Esophagus squamous epithelium (tissue), 5 donors: Measurements from ENCODE around the gene RIN3. TPM values are rescaled to one million over a fixed set of nuclear protein-coding genes. Genes with fewer than 3 reads are reported as not detected.
"Not testable (repeated sequence)": the region's sequence is repeated elsewhere in the genome, so short reads cannot be mapped to it uniquely, and the experiment has no call there.

Source experiments
- DNase-seq: peaks from one replicate; lab custom pipeline; 2025; lab: John Stamatoyannopoulos, UW
- H3K27ac ChIP-seq, 4 donors: fragments of 200-600 bp; sonication (generic); one replicate each; pipeline ENCODE4 v1.5.1; 2016 to 2019; ENCODE audit warnings: mild to moderate bottlenecking in 1 of 4
- H3K27me3 ChIP-seq, 4 donors: fragments of 200-600 bp; sonication (generic); 1 replicate in 3 of 4; 2 replicates in 1 of 4; pipeline versions ENCODE4 v1.5.1 to v1.6.0; 2017 to 2021; ENCODE audit warnings: antibody characterized with exemption in 1 of 4
- H3K36me3 ChIP-seq, 3 donors: fragments of 200-600 bp; sonication (generic); one replicate each; pipeline ENCODE4 v1.5.1; 2016 to 2019
- H3K4me1 ChIP-seq, 3 donors: fragments of 200-600 bp; sonication (generic); one replicate each; pipeline ENCODE4 v1.5.1; 2017 to 2019
- H3K4me3 ChIP-seq, 4 donors: fragments of 200-600 bp; sonication (generic); 1 replicate in 3 of 4; 2 replicates in 1 of 4; pipeline ENCODE4 v1.5.1; 2016 to 2019; ENCODE audit warnings: mild to moderate bottlenecking in 2 of 4, moderate library complexity in 1 of 4
- H3K9me3 ChIP-seq, 3 donors: fragments of 200-600 bp; sonication (generic); one replicate each; pipeline ENCODE4 v1.5.1; 2016 to 2019
- CTCF ChIP-seq, 6 experiments: fragments of 450-650 bp in 4 of 6; fragments of 200-600 bp in 2 of 6; sonication (generic) in 2 of 6; IDR thresholded peaks; one replicate each; pipeline ENCODE4 v1.5.1; 2016 to 2019; ENCODE audit warnings: antibody characterized with exemption in 6 of 6, mild to moderate bottlenecking in 4 of 6, moderate library complexity in 4 of 6
- POLR2A ChIP-seq, 4 donors: fragments of 450-650 bp; IDR thresholded peaks; one replicate each; pipeline ENCODE4 v1.6.1; 2017; ENCODE audit warnings: antibody characterized with exemption in 4 of 4, mild to moderate bottlenecking in 4 of 4, moderate library complexity in 3 of 4
- WGBS, 2 donors: methylation state at CpG; one replicate each; pipeline ENCODE4 v1.1.5; 2018; 5-methylcytosine and 5-hydroxymethylcytosine counted together
- intact Hi-C: fragments of 100-400 bp; cut with DNase I; formaldehyde crosslinking; loops from one replicate; pipeline ENCODE4 v1.15.0; 2022
- total RNA-seq, 4 donors: library from RNA; depleted of rRNA; stranded (reverse); fragments of >200 nt; gene quantifications; one replicate each; pipeline ENCODE4 v1.1.0, GENCODE V29; 2016
- donor health status: DM: yes; HTN: yes; CAD: no.

The RIN3 gene
- total RNA-seq, 4 donors from 2014 or later = 1.9 to 9.7 (median 4.4) TPM

- H3K27me3 ChIP-seq = no peaks in the 10 kb centered on the region
- peaks cover 0 to 43% (median 3%) of the 10 kb centered on the region in 3 donors for H3K36me3 ChIP-seq
- TF ChIP-seq CTCF (IDR thresholded peaks at IDR 0.05) (no peak), POLR2A (IDR thresholded peaks at IDR 0.05) (no peak)
- no peak overlapping the region for H3K4me3 ChIP-seq
- peaks cover 0 to 9% (median 0%) of the 10 kb centered on the region in 3 donors for H3K4me1 ChIP-seq
- H3K9me3 ChIP-seq = no peaks in the 10 kb centered on the region
- DNase-seq = no peak
- peak overlapping the region in 1 of 4 donors; percentile 12 for H3K27ac ChIP-seq
- intact Hi-C loops = no loop called here
- 100% methylated on average over 1 of the region's 4 CpGs; no CpG with 5 or more reads in 1 of the 2 donors for WGBS, 2 donors
These were observed 165.7 kb downstream of the RIN3 start for GRCh38 chr14:92679246-92679645.

- H3K4me1 ChIP-seq, H3K27me3 ChIP-seq, H3K4me3 ChIP-seq, H3K9me3 ChIP-seq, DNase-seq, H3K27ac ChIP-seq: not testable (repeated sequence)
- intact Hi-C loops = loop anchor here (10.0 kb wide), 1 partner anchor 104 kb away; no protein-coding TSS in a partner anchor
- peaks cover 3 to 51% (median 4%) of the 10 kb centered on the region in 3 donors for H3K36me3 ChIP-seq
- WGBS, 2 donors = 55 to 72% methylated on average over 3 to 4 of the region's 4 CpGs
These were observed 166.7 kb downstream of the RIN3 start for GRCh38 chr14:92680330-92680729.

GRCh38 chr14:92680781-92681650 is 167.4 kb downstream of the RIN3 start:
- Histone ChIP-seq H3K27me3 (no peaks in the 10 kb centered on the region), H3K4me1 (peaks cover 0 to 9% (median 0%) of the 10 kb centered on the region in 3 donors), H3K9me3 (no peaks in the 10 kb centered on the region), H3K4me3 (no peak overlapping the region), H3K27ac (no peak overlapping the region), H3K36me3 (peaks cover 3 to 57% (median 4%) of the 10 kb centered on the region in 3 donors)
- WGBS, 2 donors = 33 to 37% methylated on average over 8 to 11 of the region's 13 CpGs
- TF ChIP-seq CTCF (IDR thresholded peaks at IDR 0.05) = peak; percentile 83 to 93 (median 90)
- TF ChIP-seq POLR2A (IDR thresholded peaks at IDR 0.05) = no peak
- intact Hi-C loops = loop anchor here (10.0 kb wide), 1 partner anchor 104 kb away; no protein-coding TSS in a partner anchor
- no peak for DNase-seq

GRCh38 chr14:92683041-92683440 is 169.5 kb downstream of the RIN3 start:
- intact Hi-C loops = loop anchor here (10.0 kb wide), 1 partner anchor 102 kb away; no protein-coding TSS in a partner anchor
- Histone ChIP-seq H3K4me3 (no peak overlapping the region), H3K4me1 (peaks cover 12 to 28% (median 13%) of the 10 kb centered on the region in 3 donors), H3K9me3 (no peaks in the 10 kb centered on the region), H3K27me3 (peaks cover 0 to 11% (median 0%) of the 10 kb centered on the region in 4 donors), H3K36me3 (peaks cover 3 to 57% (median 4%) of the 10 kb centered on the region in 3 donors), H3K27ac (no peak overlapping the region)
- 84 to 92% methylated on average over 8 of the region's 8 CpGs for WGBS, 2 donors
- no peak for DNase-seq
- no peak for TF ChIP-seq POLR2A (IDR thresholded peaks at IDR 0.05)
- TF ChIP-seq CTCF (IDR thresholded peaks at IDR 0.05) = no peak

- no peaks in the 10 kb centered on the region for H3K9me3 ChIP-seq
- H3K27ac ChIP-seq = no peak overlapping the region
- peaks cover 0 to 15% (median 0%) of the 10 kb centered on the region in 4 donors for H3K27me3 ChIP-seq
- peaks cover 14 to 32% (median 16%) of the 10 kb centered on the region in 3 donors for H3K4me1 ChIP-seq
- no peak for DNase-seq
- 93 to 100% methylated on average over 3 to 8 of the region's 21 CpGs for WGBS, 2 donors
- H3K36me3 ChIP-seq = peaks cover 0 to 51% (median 4%) of the 10 kb centered on the region in 3 donors
- H3K4me3 ChIP-seq = no peak overlapping the region
- TF ChIP-seq CTCF (IDR thresholded peaks at IDR 0.05) (no peak), POLR2A (IDR thresholded peaks at IDR 0.05) (no peak)
- intact Hi-C loops = loop anchor here (10.0 kb wide), 1 partner anchor 100 kb away; no protein-coding TSS in a partner anchor
These were observed 171.4 kb downstream of the RIN3 start for GRCh38 chr14:92684801-92685560.
